Activated CD4-positive, alpha-beta T cell treated with anti-CD3 and anti-CD28 coated beads for 1 hour (primary cell): ENCODE data around the gene SCN1A.
"Not testable (repeated sequence)": the region's sequence is repeated elsewhere in the genome, so short reads cannot be mapped to it uniquely, and the experiment has no call there.

Experiments used
- DNase-seq: peaks from one replicate; pipeline ENCODE4 v3.0.0-alpha.2; 2020

Gene SCN1A

DNA sequence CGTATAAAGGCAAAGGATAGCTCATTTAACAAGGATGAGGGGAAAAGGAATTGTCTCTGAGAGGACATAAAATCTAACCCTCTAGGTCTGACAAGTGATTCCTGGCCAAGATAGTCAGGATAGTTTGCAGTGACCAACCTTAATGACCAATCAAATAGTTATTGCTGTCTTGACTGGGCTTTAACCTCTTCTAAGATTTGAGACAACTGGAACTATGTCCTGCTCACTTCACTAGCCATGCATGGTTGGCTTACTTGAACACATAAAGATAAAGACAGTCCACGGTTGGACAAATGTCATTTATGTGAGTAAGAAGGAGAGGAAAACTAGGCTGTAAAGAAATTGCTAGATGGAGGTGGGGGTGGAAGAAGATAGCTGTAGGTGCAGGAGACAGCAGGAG lies 53.8 kb downstream of the SCN1A start:
- no peak for DNase-seq

GRCh38 chr2:166070231-166070630 lies 57.6 kb downstream of the SCN1A start:
- DNase-seq = no peak

- no peak for DNase-seq
Measured at GRCh38 chr2:166068981-166069380, 58.8 kb downstream of the SCN1A start.

GRCh38 chr2:166067229-166067628 lies 60.6 kb downstream of the SCN1A start:
- DNase-seq = no peak

- DNase-seq = no peak
Measured at GRCh38 chr2:166060191-166060590, 67.6 kb downstream of the SCN1A start.

- DNase-seq = no peak
Measured at GRCh38 chr2:166057370-166058164, 70.3 kb downstream of the SCN1A start.

DNA sequence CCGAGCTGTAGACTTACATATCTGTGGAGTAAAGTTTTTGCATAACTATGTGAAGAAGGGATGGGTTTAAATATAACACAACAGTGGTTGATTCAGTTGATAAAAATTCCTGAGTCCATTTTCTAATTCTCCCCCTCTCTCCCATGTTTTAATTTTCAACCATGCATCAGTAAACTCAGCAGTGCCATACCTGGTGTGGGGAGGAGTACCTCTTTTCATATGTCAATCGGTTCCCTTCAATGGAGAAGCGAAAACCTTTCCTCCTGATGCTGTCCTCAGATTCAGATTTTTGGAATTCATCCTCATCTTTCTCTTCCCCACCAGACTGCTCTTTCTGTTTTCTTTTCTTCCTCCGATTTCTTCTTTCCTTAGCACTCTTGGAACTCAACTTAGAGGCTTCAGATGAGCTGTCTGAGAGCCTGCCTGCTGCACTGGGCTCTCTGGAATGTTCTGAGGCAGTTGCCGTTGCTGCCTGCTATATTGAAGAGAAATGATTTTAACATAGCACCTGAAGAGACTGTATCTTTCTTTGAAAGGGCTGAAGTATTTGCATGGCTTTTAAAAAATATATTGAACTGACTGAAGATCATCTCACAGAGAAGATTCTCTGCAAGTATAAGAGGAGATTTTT lies 82.9 kb downstream of the SCN1A start:
- DNase-seq = no peak

DNA sequence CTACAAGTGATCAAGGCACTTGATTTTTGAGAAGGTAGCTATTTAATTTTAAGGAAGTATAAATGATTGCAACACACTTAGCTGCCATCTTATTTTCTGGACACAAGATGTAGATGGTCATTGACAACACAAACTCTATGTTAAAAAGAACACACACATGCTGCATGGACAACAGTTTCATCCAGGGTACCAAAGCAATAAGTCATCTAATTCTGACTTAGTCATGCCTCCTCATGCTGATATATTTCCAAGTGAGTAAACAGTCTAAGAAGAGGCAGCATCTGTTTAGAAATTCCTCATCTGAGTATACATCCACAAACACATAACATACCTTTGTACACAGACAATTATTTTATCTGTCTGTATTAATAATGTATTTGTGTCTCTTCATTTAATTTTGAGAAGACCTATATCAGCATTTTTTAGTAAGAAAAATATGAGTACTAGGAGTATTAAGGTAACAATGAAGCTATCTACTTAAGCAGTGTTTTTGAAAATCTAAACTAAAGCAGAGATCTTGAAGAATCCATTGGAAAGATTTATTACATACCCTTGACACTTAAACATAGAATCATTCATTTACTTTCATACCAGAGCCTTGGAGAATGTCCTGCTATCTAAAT lies 84.9 kb downstream of the SCN1A start:
- DNase-seq = no peak

GRCh38 chr2:166042356-166042755 lies 85.5 kb downstream of the SCN1A start:
- DNase-seq = no peak

DNA sequence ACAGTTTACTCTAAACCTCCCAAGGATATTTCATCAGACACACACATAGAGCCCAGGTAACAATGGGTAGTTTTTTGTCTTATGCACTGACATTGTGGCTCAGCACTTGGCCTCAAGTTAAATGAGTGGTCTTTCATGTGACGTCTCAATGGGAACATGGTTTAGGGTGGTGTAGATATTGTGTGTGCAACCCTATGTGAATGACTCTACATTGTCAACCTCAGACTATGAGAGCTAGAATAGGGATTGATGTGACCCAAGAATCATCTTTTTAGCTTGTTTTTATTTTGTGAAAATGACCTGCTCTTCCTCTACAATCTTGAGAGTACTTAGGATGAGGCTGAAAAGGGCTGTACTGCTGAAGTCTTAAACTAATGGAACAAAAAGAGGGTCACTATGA lies 86.2 kb downstream of the SCN1A start:
- no peak for DNase-seq

DNA sequence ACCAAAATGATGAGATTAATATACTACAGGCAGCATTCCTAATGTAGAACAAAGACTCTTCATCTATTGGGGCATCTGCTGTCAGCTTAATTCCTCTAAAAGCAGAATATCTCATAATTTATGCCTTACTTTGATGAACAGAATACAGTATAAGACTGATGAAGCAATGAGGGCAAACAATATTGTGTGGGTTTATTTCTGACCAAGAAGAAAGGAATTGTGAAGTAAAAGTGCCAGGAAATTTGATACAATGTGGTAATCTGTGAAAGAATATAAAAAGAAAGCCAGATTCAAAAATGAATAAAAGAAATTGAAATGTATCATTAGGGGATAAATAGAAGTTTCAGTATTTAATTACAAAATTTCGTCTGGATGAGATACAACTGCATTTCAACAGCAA lies 95.5 kb downstream of the SCN1A start:
- no peak for DNase-seq

DNA sequence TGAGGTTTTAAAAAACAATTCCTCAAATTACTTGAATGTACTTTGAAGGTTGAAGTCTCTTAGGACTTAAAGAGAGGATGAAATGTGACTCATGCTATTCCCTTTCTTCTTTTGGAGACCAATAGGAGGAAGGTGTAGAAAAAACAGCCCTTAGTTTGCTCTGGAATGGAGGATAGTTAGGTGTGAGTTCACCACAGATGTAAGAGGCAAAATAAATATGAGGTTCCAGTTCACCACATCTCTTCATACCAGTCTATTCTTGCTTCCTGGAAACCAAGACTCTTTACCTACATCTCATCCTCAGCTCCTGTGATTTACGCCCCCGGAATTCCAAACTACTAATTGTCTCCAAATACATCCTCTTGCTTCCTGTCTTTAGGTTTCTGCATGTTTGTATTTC lies 96.8 kb downstream of the SCN1A start:
- DNase-seq = no peak

GRCh38 chr2:166025313-166025712 lies 102.5 kb downstream of the SCN1A start:
- DNase-seq = no peak

DNA sequence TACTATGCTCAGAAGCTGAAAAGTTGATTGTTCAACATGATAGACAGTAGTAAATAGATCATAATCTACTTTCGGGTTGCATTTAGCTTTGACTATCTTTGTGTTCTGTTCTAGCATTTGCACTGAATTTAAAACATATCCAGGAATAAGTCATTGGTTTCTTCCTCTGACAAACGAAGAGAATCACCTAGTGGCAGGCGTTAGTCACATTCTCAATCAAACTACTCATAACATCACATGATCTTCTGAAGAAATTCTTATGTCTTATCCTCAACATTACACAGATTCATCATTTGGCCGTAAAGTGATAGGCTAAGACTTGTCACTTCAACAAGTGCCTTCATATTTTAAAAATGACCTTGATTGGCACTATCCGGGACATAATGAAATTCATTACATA lies 110.6 kb downstream of the SCN1A start:
- DNase-seq = no peak

- DNase-seq = no peak
Measured at GRCh38 chr2:166013878-166014277, 113.9 kb downstream of the SCN1A start.

DNA sequence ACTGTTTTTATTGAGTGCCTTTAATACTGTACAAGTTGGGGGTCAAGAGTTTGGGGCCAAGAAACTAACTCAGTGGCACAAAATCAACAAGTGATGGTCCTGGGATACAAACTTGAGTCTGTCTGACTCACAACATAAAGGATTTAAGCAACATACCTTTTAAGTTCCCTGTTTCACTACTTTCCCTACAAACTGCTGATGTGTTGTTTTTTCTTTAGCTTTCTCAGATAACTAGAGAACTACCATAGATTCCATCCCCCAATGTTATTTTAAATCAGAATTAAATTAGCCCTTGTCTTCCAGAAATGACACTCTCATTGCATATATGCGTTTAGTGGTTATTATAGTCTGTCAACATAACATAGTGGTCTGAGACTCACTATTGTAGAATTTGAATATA lies 116.2 kb downstream of the SCN1A start:
- no peak for DNase-seq

GRCh38 chr2:166000401-166000800 lies 127.4 kb downstream of the SCN1A start:
- DNase-seq = no peak

DNA sequence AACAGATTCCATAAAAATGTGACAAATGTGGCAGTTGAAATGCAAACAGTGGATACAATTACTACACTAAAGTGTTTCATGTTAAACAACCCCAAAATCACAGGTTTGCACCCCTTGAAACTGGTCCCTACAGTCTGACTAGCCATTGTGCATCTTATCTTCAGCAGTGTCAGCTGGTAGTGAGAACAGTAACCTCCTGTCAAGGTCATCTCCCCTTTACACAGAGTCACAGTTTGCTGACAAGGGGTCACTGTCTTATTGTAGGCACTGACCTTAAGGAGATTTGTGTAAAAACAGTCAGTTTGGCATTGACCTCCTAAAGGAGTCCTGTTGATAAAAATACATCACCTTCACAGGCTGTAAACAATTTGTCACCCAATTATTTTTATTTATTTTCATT lies 137.0 kb downstream of the SCN1A start:
- no peak for DNase-seq

DNA sequence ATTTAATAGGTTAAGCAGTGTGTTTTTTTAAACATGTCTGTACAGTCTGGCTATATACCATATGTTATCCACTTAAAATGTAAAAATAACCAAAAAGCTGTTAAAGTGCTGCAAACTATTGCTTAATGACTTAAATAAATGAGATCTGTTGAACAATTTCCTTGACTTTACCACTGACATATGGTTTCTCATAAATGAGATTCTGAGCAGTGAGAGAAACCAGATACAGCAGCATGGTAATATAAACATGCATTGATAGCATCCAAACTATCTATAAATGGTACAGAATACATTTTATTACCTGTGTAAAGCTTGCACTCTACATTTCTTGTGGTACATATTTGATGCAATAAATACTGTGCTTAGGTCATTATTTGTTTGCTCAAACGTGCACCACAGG lies 138.0 kb downstream of the SCN1A start:
- no peak for DNase-seq

DNA sequence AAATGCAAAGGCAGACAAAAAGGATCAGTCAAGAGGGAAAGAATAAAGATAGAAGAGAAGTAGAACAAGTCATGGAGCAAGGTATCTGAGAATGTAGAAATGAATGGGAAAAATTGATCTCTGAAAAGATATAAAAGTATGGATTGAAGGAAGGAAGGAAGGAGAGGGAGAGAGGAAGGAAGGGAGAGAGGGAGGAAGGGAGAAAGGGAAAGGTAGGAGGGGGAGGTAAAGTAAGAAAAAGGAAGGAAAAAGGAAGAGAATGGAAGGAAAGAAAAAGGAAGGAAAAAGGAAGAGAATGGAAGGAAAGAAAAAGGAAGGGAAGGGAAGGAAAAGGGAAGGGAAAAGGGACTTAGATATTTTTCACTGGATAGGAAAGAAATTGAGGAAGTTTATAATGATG lies 142.7 kb downstream of the SCN1A start:
- DNase-seq = no peak

DNA sequence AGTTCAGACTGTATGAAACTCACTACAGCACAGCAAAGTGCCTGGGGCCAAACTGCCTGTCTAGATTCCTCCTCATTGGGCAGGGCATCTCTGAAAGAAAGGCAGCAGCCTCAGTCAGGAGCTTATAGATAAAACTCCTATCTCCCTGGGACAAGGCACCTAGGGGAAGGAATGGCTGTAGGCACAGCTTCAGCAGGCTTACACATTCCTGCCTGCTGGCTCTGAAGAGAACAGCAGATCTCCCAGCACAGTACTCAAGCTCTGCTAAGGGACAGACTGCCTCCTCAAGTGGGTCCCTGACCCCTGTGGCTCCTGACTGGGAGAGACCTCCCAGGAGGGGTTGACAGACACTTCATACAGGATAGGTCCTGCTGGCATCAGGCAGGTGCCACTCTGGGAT lies 155.7 kb downstream of the SCN1A start:
- not testable (repeated sequence) for DNase-seq

GRCh38 chr2:165970663-165971062 lies 157.2 kb downstream of the SCN1A start:
- DNase-seq = no peak

- no peak for DNase-seq
Measured at GRCh38 chr2:165969227-165969626, 158.6 kb downstream of the SCN1A start.

DNA sequence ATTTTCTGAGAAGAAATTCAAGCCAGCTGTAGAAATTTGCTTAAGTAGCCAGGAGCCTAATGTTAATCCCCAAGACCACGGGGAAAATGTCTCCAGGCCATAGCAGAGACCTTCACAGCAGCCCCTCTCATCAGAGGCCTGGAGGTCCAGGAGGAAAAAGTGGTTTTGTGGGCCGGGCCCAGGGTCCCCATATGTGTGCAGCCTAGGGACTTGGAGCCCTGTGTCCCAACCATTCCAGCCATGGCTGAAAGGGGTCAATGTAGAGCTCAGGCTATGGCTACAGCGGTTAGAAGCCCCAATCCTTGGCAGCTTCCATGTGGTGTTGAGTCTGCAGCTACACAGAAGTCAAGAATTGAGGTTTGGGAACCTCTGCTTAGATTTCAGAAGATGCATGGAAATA lies 160.1 kb downstream of the SCN1A start:
- no peak for DNase-seq
